K562 (cell line): ENCODE data around the gene DLGAP1. TPM values are rescaled to one million over a fixed set of nuclear protein-coding genes. Genes with fewer than 3 reads are reported as not detected.
A peak's percentile ranks its signal among the peaks of the same experiment; 100 is the strongest.

Experiments used
- CBX2 ChIP-seq: fragments of 200-600 bp; sonication (generic); IDR thresholded peaks from one replicate; pipeline ENCODE4 v1.6.1; 2012; ENCODE audit warnings: mild to moderate bottlenecking, low read length, inconsistent platforms; ENCODE audit not compliant: insufficient read depth, poor library complexity, severe bottlenecking
- CEBPZ ChIP-seq: fragments of 150-350 bp; IDR thresholded peaks from 2 replicates; pipeline ENCODE4 v1.6.1; 2014; ENCODE audit warnings: low read depth, mild to moderate bottlenecking, low read length, borderline replicate concordance
- E2F8 ChIP-seq: fragments of 450-650 bp; IDR thresholded peaks from 2 replicates; pipeline ENCODE4 v1.7.1; 2018; ENCODE audit warnings: mild to moderate bottlenecking, low read depth; ENCODE audit not compliant: partially characterized antibody
- E4F1 ChIP-seq: fragments of 250-450 bp; sonication (Bioruptor Pico); IDR thresholded peaks from 2 replicates; pipeline ENCODE4 v1.5.0; 2021; ENCODE audit warnings: mild to moderate bottlenecking, borderline replicate concordance
- ETS2 ChIP-seq: IDR thresholded peaks from 2 replicates; pipeline ENCODE4 v1.6.1; 2016; ENCODE audit warnings: borderline replicate concordance, missing genetic modification characterization, mild to moderate bottlenecking, moderate library complexity, missing compliant biosample characterization; ENCODE audit not compliant: poor library complexity, severe bottlenecking
- HLTF ChIP-seq: fragments of 450-650 bp; IDR thresholded peaks from 2 replicates; pipeline ENCODE4 v1.6.1; 2016
- MYC ChIP-seq, 2 experiments: fragments of 250-450 bp in 1 of 2; sonication (Bioruptor Pico) in 1 of 2; IDR thresholded peaks; 2 replicates each; pipeline versions ENCODE4 v1.5.1 to v1.6.1; 2012 to 2021; ENCODE audit warnings: low read depth in 2 of 2, borderline replicate concordance in 1 of 2, improper control_type of control experiment in 1 of 2, low read length in 1 of 2, mild to moderate bottlenecking in 1 of 2, moderate library complexity in 1 of 2
- NRF1 ChIP-seq, 2 experiments: fragments of 450-650 bp; IDR thresholded peaks in 1 of 2; conservative IDR thresholded peaks in 1 of 2; 2 replicates each; pipeline ENCODE4 v1.6.1; 2014; ENCODE audit warnings: mild to moderate bottlenecking in 2 of 2
- RAD51 ChIP-seq: fragments of 450-650 bp; IDR thresholded peaks from 2 replicates; pipeline ENCODE4 v1.7.1; 2016; ENCODE audit warnings: low read depth, mild to moderate bottlenecking, borderline replicate concordance
- TARDBP ChIP-seq: fragments of 450-650 bp; IDR thresholded peaks from 2 replicates; pipeline ENCODE4 v1.6.1; 2016
- TCFL5 ChIP-seq: fragments of 250-450 bp; sonication (Bioruptor Pico); conservative IDR thresholded peaks from 2 replicates; pipeline ENCODE4 v1.6.1; 2021; ENCODE audit warnings: mild to moderate bottlenecking, moderate library complexity, matching md5 sums
- ZNF12 ChIP-seq: sonication (generic); formaldehyde crosslinking; IDR thresholded peaks from 2 replicates; pipeline ENCODE4 v1.4.0; 2020; ENCODE audit warnings: mild to moderate bottlenecking, missing genetic modification reagents
- ZNF23 ChIP-seq: fragments of 250-450 bp; sonication (Bioruptor Pico); IDR thresholded peaks from 2 replicates; pipeline ENCODE4 v1.4.0; 2020; ENCODE audit warnings: mild to moderate bottlenecking
- ZNF586 ChIP-seq: fragments of 450-650 bp; formaldehyde crosslinking; conservative IDR thresholded peaks from 2 replicates; pipeline ENCODE4 v1.4.0; 2020; ENCODE audit warnings: mild to moderate bottlenecking, moderate library complexity
- polyA plus RNA-seq, 8 experiments: library from polyadenylated mRNA; depleted of rRNA in 4 of 8; stranded (reverse) in 5 of 8; unstranded in 3 of 8; fragments of >200 nt; fragmentation: Nextera tagmentation in 2 of 8; fragmentation: Illumina TruSeq in 1 of 8; extraction: Ambion mirVana in 2 of 8; extraction: Trizol in 1 of 8; gene quantifications; 2 replicates each; pipeline versions ENCODE4 v1.2.1 to v1.2.3, GENCODE V29; 2011 to 2014; ENCODE audit warnings: inconsistent platforms in 1 of 8, missing spikeins in 1 of 8
- total RNA-seq, 7 experiments: library from RNA; depleted of rRNA in 6 of 7; stranded (reverse); fragments of >200 nt in 6 of 7; fragmentation: Illumina TruSeq in 2 of 7; extraction: Trizol in 2 of 7; gene quantifications; 2 replicates each; pipeline versions ENCODE4 v1.2.1 to v1.2.3, GENCODE V29; 2011 to 2021; ENCODE audit warnings: low replicate concordance in 1 of 7
- TF ChIP-seq, protein P1 (sequence below): IDR thresholded peaks from 3 replicates; pipeline ENCODE4 v1.6.1; 2011; ENCODE audit warnings: borderline replicate concordance, mild to moderate bottlenecking, moderate library complexity; ENCODE audit not compliant: insufficient read length; ENCODE audit errors: extremely low read depth

The DLGAP1 gene
- total and polyA plus RNA-seq, 9 of the 15 experiments (the other 6 are each of a cell fraction or from before 2014, with no cell fraction given) = 0.04 to 0.22 (median 0.08) TPM

- no peak for TF ChIP-seq CEBPZ
- no peak for TF ChIP-seq ETS2 (tag)
- no peak for TF ChIP-seq ZNF12 (CRISPR knock-in tag)
- TF ChIP-seq NRF1 (conservative IDR thresholded peaks at IDR 0.05 in 1 of 2, IDR thresholded peaks at IDR 0.05 in 1 of 2) = no peak
- no peak for TF ChIP-seq TARDBP
- TF ChIP-seq, protein P1, sequence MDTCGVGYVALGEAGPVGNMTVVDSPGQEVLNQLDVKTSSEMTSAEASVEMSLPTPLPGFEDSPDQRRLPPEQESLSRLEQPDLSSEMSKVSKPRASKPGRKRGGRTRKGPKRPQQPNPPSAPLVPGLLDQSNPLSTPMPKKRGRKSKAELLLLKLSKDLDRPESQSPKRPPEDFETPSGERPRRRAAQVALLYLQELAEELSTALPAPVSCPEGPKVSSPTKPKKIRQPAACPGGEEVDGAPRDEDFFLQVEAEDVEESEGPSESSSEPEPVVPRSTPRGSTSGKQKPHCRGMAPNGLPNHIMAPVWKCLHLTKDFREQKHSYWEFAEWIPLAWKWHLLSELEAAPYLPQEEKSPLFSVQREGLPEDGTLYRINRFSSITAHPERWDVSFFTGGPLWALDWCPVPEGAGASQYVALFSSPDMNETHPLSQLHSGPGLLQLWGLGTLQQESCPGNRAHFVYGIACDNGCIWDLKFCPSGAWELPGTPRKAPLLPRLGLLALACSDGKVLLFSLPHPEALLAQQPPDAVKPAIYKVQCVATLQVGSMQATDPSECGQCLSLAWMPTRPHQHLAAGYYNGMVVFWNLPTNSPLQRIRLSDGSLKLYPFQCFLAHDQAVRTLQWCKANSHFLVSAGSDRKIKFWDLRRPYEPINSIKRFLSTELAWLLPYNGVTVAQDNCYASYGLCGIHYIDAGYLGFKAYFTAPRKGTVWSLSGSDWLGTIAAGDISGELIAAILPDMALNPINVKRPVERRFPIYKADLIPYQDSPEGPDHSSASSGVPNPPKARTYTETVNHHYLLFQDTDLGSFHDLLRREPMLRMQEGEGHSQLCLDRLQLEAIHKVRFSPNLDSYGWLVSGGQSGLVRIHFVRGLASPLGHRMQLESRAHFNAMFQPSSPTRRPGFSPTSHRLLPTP = no peak
- TF ChIP-seq ZNF586 (CRISPR knock-in tag) = no peak
- TF ChIP-seq TCFL5 (CRISPR knock-in tag) = no peak
- TF ChIP-seq ZNF23 = no peak
- peak; percentile 91 for TF ChIP-seq MYC (IDR thresholded peaks at IDR 0.05; ENCODE audit: low read depth, low read length)
- TF ChIP-seq MYC (CRISPR knock-in tag; IDR thresholded peaks at IDR 0.05; ENCODE audit: borderline replicate concordance, low read depth) = peak; percentile 85
- TF ChIP-seq HLTF = no peak
- no peak for TF ChIP-seq CBX2
- no peak for TF ChIP-seq RAD51
- TF ChIP-seq E2F8 = no peak
- no peak for TF ChIP-seq E4F1 (CRISPR knock-in tag)
These were observed 1006.1 kb downstream of the DLGAP1 start (continued) for GRCh38 chr18:3448838-3449511.
